Hippocampal formation (tissue), 2 donors: ENCODE data around the gene SSB.
"Not testable (repeated sequence)": the region's sequence is repeated elsewhere in the genome, so short reads cannot be mapped to it uniquely, and the experiment has no call there.

Experiments
- DNase-seq, 2 donors: peaks; one replicate each; lab custom pipeline; 2025; lab: John Stamatoyannopoulos, UW

The SSB gene

GRCh38 chr2:169828141-169828811 lies 29.6 kb downstream of the SSB start:
- peak; percentile 45 to 73 for DNase-seq

- no peak for DNase-seq
Measured at GRCh38 chr2:169834401-169834800, 35.7 kb downstream of the SSB start.

- no peak for DNase-seq
Measured at GRCh38 chr2:169838743-169839489, 40.2 kb downstream of the SSB start.

- no peak for DNase-seq
Measured at GRCh38 chr2:169839954-169840746, 41.5 kb downstream of the SSB start.

GRCh38 chr2:169840747-169841142 lies 42.1 kb downstream of the SSB start:
- no peak for DNase-seq

GRCh38 chr2:169841625-169842024 lies 43.0 kb downstream of the SSB start:
- not testable (repeated sequence) for DNase-seq

- no peak for DNase-seq
Measured at GRCh38 chr2:169845016-169845415, 46.3 kb downstream of the SSB start.

GRCh38 chr2:169848959-169849693 lies 50.5 kb downstream of the SSB start:
- peak; percentile 20 to 33 for DNase-seq

- no peak for DNase-seq
Measured at GRCh38 chr2:169849710-169850109, 51.0 kb downstream of the SSB start.

- no peak for DNase-seq
Measured at GRCh38 chr2:169853041-169853668, 54.5 kb downstream of the SSB start.

GRCh38 chr2:169855281-169856258 lies 56.9 kb downstream of the SSB start:
- not testable (repeated sequence) for DNase-seq

- DNase-seq: no peak
Measured at GRCh38 chr2:169859423-169859822, 60.8 kb downstream of the SSB start.

GRCh38 chr2:169860149-169860548 lies 61.5 kb downstream of the SSB start:
- no peak for DNase-seq
